ENCODE measurements around the gene GNAZ. TPM values are rescaled to one million over a fixed set of nuclear protein-coding genes. Genes with fewer than 3 reads are reported as not detected.
A peak's percentile ranks its signal among the peaks of the same experiment; 100 is the strongest.

Gene GNAZ
- total and polyA plus RNA-seq, 8 donors, result 1.7 to 4.7 (median 3.9) TPM

GRCh38 chr22:23059284-23059948, 10.9 kb upstream of the GNAZ start:
- no peaks in the 10 kb centered on the region for H3K4me1 ChIP-seq
- ATAC-seq, result no peak
- intact Hi-C loops (cut with DNase I), result no loop called here
- H3K4me3 ChIP-seq, result no peak overlapping the region
- no peaks in the 10 kb centered on the region for H3K36me3 ChIP-seq
- H3K27me3 ChIP-seq, result no peaks in the 10 kb centered on the region
- no peak overlapping the region for H3K27ac ChIP-seq
- peaks cover 0 to 9% of the 10 kb centered on the region in 2 donors for H3K9me3 ChIP-seq
- DNase-seq, result peak in 1 of 4 donors; percentile 50
- TF ChIP-seq CTCF (IDR thresholded peaks at IDR 0.05), result no peak

GRCh38 chr22:23060612-23061400, 9.5 kb upstream of the GNAZ start:
- H3K27ac ChIP-seq, result no peak overlapping the region
- no peaks in the 10 kb centered on the region for H3K36me3 ChIP-seq
- intact Hi-C loops (cut with DNase I), result no loop called here
- DNase-seq, result no peak
- no peak overlapping the region for H3K4me3 ChIP-seq
- H3K9me3 ChIP-seq, result peaks cover 0 to 8% of the 10 kb centered on the region in 2 donors
- H3K4me1 ChIP-seq, result no peaks in the 10 kb centered on the region
- no peaks in the 10 kb centered on the region for H3K27me3 ChIP-seq
- TF ChIP-seq CTCF (IDR thresholded peaks at IDR 0.05), result no peak
- ATAC-seq, result no peak

- no peak overlapping the region for H3K27ac ChIP-seq
- peaks cover 0 to 3% of the 10 kb centered on the region in 2 donors for H3K9me3 ChIP-seq
These were observed 8.6 kb upstream of the GNAZ start for GRCh38 chr22:23061471-23062280.

GRCh38 chr22:23062616-23063538, 7.4 kb upstream of the GNAZ start:
- intact Hi-C loops (cut with DNase I), result no loop called here
- DNase-seq (no peak), ATAC-seq (no peak)
- Histone ChIP-seq H3K27me3 (no peaks in the 10 kb centered on the region), H3K4me3 (no peak overlapping the region), H3K4me1 (no peaks in the 10 kb centered on the region), H3K27ac (no peak overlapping the region), H3K9me3 (no peaks in the 10 kb centered on the region), H3K36me3 (no peaks in the 10 kb centered on the region)
- no peak for TF ChIP-seq CTCF (IDR thresholded peaks at IDR 0.05)

More at GRCh38 chr22:23061471-23062280, 8.6 kb upstream of the GNAZ start:
- Histone ChIP-seq H3K27me3 (no peaks in the 10 kb centered on the region), H3K4me1 (no peaks in the 10 kb centered on the region), H3K36me3 (no peaks in the 10 kb centered on the region), H3K4me3 (no peak overlapping the region)
- no peak for TF ChIP-seq CTCF (IDR thresholded peaks at IDR 0.05)
- DNase-seq (peak in 1 of 4 donors; percentile 22), ATAC-seq (no peak)
- intact Hi-C loops (cut with DNase I), result no loop called here
